Endothelial cell of umbilical vein (primary cell): Measurements from ENCODE around the gene SLC25A45. TPM values are rescaled to one million over a fixed set of nuclear protein-coding genes. Genes with fewer than 3 reads are reported as not detected.

Experiments used
- BruUV-seq: library from RNA; stranded (reverse); fragments of 400-500 nt; replicated peaks from 2 replicates; lab custom pipeline; 2021; lab: Mats Ljungman, UMichigan
- CTCF ChIA-PET: fragments of 300-600, 350-600 bp; sonication (Branson Sonifier 250); formaldehyde crosslinking; loops from one replicate; lab custom pipeline; 2021; ENCODE audit warnings: antibody characterized with exemption, inconsistent platforms; lab: Charles Lee
- POLR2A ChIA-PET: fragments of 300-600, 350-600 bp; sonication (Branson Sonifier 250); formaldehyde crosslinking; loops from one replicate; lab custom pipeline; 2021; ENCODE audit warnings: antibody characterized with exemption, inconsistent platforms; lab: Charles Lee
- DNase-seq: peaks from one replicate; pipeline ENCODE4 v3.0.0-alpha.2; 2011; ENCODE audit warnings: low read depth, low spot score
- FAIRE-seq: peaks from 2 replicates; lab custom pipeline; 2011; peaks lifted over from hg19 to GRCh38; lab: Jason Lieb, UNC
- H2AFZ ChIP-seq: 2 replicates; pipeline ENCODE4 v1.6.0; 2012; ENCODE audit warnings: low read depth, low read length, control low read depth, inconsistent platforms
- H3K27ac ChIP-seq: 2 replicates; pipeline ENCODE4 v1.5.1; 2011; ENCODE audit warnings: low read depth, mild to moderate bottlenecking, control low read depth, low read length, moderate library complexity; ENCODE audit not compliant: insufficient read depth
- H3K27me3 ChIP-seq, 2 experiments: 2 replicates each; pipeline versions ENCODE4 v1.6.0 to v1.6.1; 2011; ENCODE audit warnings: low read length in 2 of 2, mixed read lengths in 1 of 2; ENCODE audit not compliant: control insufficient read depth in 2 of 2, insufficient read depth in 2 of 2
- H3K36me3 ChIP-seq, 2 experiments: 2 replicates in 1 of 2; 3 replicates in 1 of 2; pipeline ENCODE4 v1.5.1; 2011; ENCODE audit warnings: low read length in 2 of 2, mild to moderate bottlenecking in 1 of 2, moderate library complexity in 1 of 2; ENCODE audit not compliant: control insufficient read depth in 2 of 2, insufficient read depth in 2 of 2; ENCODE audit errors: extremely low read depth in 1 of 2
- H3K4me1 ChIP-seq: 3 replicates; pipeline ENCODE4 v1.5.1; 2011; ENCODE audit warnings: mild to moderate bottlenecking, low read length; ENCODE audit not compliant: control insufficient read depth, insufficient read depth; ENCODE audit errors: extremely low read depth
- H3K4me2 ChIP-seq: 2 replicates; pipeline ENCODE4 v1.6.1; 2011; ENCODE audit warnings: low read length, control low read depth, mixed read lengths; ENCODE audit not compliant: insufficient read depth
- H3K4me3 ChIP-seq, 3 experiments: fragments of 200-600 bp in 1 of 3; sonication (generic), shearing (Covaris generic) in 1 of 3; replicated peaks in 1 of 3; 2 replicates each; pipeline ENCODE4 v1.5.1; 2011 to 2016; ENCODE audit warnings: control low read depth in 3 of 3, low read length in 3 of 3, mild to moderate bottlenecking in 2 of 3, inconsistent platforms in 1 of 3, low read depth in 1 of 3, moderate library complexity in 1 of 3; ENCODE audit not compliant: insufficient read depth in 1 of 3
- H3K79me2 ChIP-seq: 2 replicates; pipeline ENCODE4 v1.6.0; 2012; ENCODE audit warnings: low read length, inconsistent platforms; ENCODE audit not compliant: control insufficient read depth, insufficient read depth
- H3K9ac ChIP-seq: replicated peaks from 2 replicates; pipeline ENCODE3; 2011; ENCODE audit warnings: low read length, control low read depth; ENCODE audit not compliant: insufficient read depth; ENCODE audit errors: extremely low read depth
- H3K9me1 ChIP-seq: replicated peaks from 3 replicates; pipeline ENCODE4 v1.6.0; 2011; ENCODE audit warnings: mild to moderate bottlenecking, low read length; ENCODE audit not compliant: control insufficient read depth, insufficient read depth; ENCODE audit errors: extremely low read depth
- H3K9me3 ChIP-seq: replicated peaks from 2 replicates; pipeline ENCODE4 v1.5.1; 2012; ENCODE audit warnings: low read length, inconsistent platforms; ENCODE audit not compliant: control insufficient read depth, insufficient read depth
- H4K20me1 ChIP-seq: replicated peaks from 2 replicates; pipeline ENCODE3; 2011; ENCODE audit warnings: mild to moderate bottlenecking, low read length; ENCODE audit not compliant: control insufficient read depth, insufficient read depth; ENCODE audit errors: extremely low read depth
- FOS ChIP-seq: IDR thresholded peaks from 2 replicates; pipeline ENCODE4 v1.6.1; 2011; ENCODE audit warnings: mild to moderate bottlenecking, low read length, moderate library complexity, borderline replicate concordance; ENCODE audit not compliant: insufficient read depth
- GATA2 ChIP-seq: IDR thresholded peaks from 2 replicates; pipeline ENCODE4 v1.7.0; 2011; ENCODE audit warnings: low read depth, mild to moderate bottlenecking, moderate library complexity, mixed read lengths, low read length; ENCODE audit not compliant: insufficient read length, insufficient read depth
- JUN ChIP-seq: IDR thresholded peaks from 2 replicates; pipeline ENCODE4 v1.6.1; 2011; ENCODE audit warnings: borderline replicate concordance, low read depth; ENCODE audit not compliant: insufficient read length, insufficient read depth
- POLR2A ChIP-seq: IDR thresholded peaks from 2 replicates; pipeline ENCODE4 v1.6.1; 2012; ENCODE audit warnings: low read depth, mild to moderate bottlenecking, control low read depth, low read length
- dilution Hi-C: fragments of 300-500 bp; cut with MboI; formaldehyde crosslinking; loops from one replicate; pipeline ENCODE4 v1.15.0; 2019; ENCODE audit warnings: low sequenced_read_pairs; ENCODE audit not compliant: extremely low pct_ligation_motif_present
- intact Hi-C: fragments of 100-400 bp; cut with micrococcal nuclease; formaldehyde crosslinking; loops from one replicate; pipeline ENCODE4 v1.10.0; 2022
- polyA plus RNA-seq, 4 experiments: library from polyadenylated mRNA; depleted of rRNA in 3 of 4; stranded (reverse) in 3 of 4; unstranded in 1 of 4; fragments of >200 nt; gene quantifications; 2 replicates each; pipeline versions ENCODE4 v1.2.1 to v1.2.3, GENCODE V29; 2011 to 2012; ENCODE audit warnings: missing spikeins in 1 of 4
- total RNA-seq: library from RNA; stranded (reverse); gene quantifications from 2 replicates; pipeline ENCODE4 v1.2.3, GENCODE V29; 2021
- TF ChIP-seq, protein P1 (sequence below): IDR thresholded peaks from 2 replicates; pipeline ENCODE4 v1.6.1; 2011; ENCODE audit not compliant: insufficient read depth, insufficient read length

SLC25A45 gene
- total and polyA plus RNA-seq, 2 donors (not counting 3 experiments of a cell fraction or from before 2014, with no cell fraction given) = 1.2 to 3.1 TPM

DNA sequence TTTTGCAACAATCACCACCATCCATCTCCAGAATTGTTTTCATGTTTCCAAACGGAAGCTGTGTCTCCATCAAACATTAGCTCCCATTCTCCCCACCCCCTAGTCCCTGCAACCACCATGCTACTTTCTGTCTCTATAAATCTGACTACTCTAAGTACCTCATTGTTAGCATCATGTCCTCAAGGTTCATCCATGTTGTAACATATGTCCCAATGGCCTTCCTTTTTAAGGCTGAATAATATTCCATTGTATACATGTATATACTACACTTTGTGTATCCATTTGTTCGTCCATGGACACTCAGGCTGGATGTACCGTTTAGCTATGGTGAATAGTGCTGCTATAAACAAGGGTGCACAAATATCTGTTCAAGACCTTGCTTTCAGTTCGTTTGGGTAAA lies 57.0 kb downstream of the SLC25A45 start:
- TF ChIP-seq, protein P1, sequence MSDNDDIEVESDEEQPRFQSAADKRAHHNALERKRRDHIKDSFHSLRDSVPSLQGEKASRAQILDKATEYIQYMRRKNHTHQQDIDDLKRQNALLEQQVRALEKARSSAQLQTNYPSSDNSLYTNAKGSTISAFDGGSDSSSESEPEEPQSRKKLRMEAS = no peak
- peak; percentile 67 for TF ChIP-seq POLR2A
- no peak for TF ChIP-seq FOS
- TF ChIP-seq JUN = no peak
- TF ChIP-seq GATA2 = no peak

More for the DNA sequence above, 57.0 kb downstream of the SLC25A45 start:
- intact Hi-C loops = no loop called here
- Histone ChIP-seq H3K4me3 (no peak overlapping the region), H4K20me1 (no peaks in the 10 kb centered on the region), H3K9me3 (no peaks in the 10 kb centered on the region), H3K79me2 (peaks cover 26% of the 10 kb centered on the region), H2AFZ (no peak overlapping the region), H3K27ac (no peak overlapping the region), H3K9ac (no peak overlapping the region), H3K27me3 (no peaks in the 10 kb centered on the region), H3K4me2 (no peak overlapping the region), H3K4me1 (peaks cover 9% of the 10 kb centered on the region), H3K36me3 (peaks cover 20 to 23% of the 10 kb centered on the region in 2 experiments), H3K9me1 (no peaks in the 10 kb centered on the region)
- ChIA-PET POLR2A (interaction anchor here (1.2 kb wide), 1 partner anchor 9 kb away, joined by 3 read pairs; no protein-coding TSS in a partner anchor), CTCF (interaction anchor here (0.9 to 11.0 kb wide), 3 partner anchors 9 to 51 kb away, joined by 3 to 473 read pairs (median 3); no protein-coding TSS in a partner anchor)
- DNase-seq = no peak
- BruUV-seq = no TSS peak
- dilution Hi-C loops = no loop called here
- no peak for FAIRE-seq

Other genes starting within 250 kb of the SLC25A45 start
- 34.5 and 36.0 TPM in 2 replicates for gene SYVN1, start 248.1 kb downstream of the SLC25A45 start, total RNA-seq
- 39.1 and 45.1 TPM in 2 replicates for gene SYVN1, start 248.1 kb downstream of the SLC25A45 start, polyA plus RNA-seq
- gene SPDYC, start 212.4 kb downstream of the SLC25A45 start, total RNA-seq = not detected in 2 replicates
- not detected in 2 replicates for gene SPDYC, start 212.4 kb downstream of the SLC25A45 start, polyA plus RNA-seq
- 201 and 217 TPM in 2 replicates for gene CAPN1, start 200.7 kb downstream of the SLC25A45 start, total RNA-seq
- 218 and 293 TPM in 2 replicates for gene CAPN1, start 200.7 kb downstream of the SLC25A45 start, polyA plus RNA-seq
- 24.0 and 25.4 TPM in 2 replicates for gene POLA2, start 120.7 kb downstream of the SLC25A45 start, total RNA-seq
- gene POLA2, start 120.7 kb downstream of the SLC25A45 start, polyA plus RNA-seq = 30.0 and 36.2 TPM in 2 replicates
- gene CDC42EP2, start 67.8 kb downstream of the SLC25A45 start, total RNA-seq = 23.4 and 23.9 TPM in 2 replicates
- 26.4 and 33.3 TPM in 2 replicates for gene CDC42EP2, start 67.8 kb downstream of the SLC25A45 start, polyA plus RNA-seq
- 48.9 and 58.7 TPM in 2 replicates for gene DPF2, start 48.8 kb downstream of the SLC25A45 start, total RNA-seq
- 62.2 and 73.3 TPM in 2 replicates for gene DPF2, start 48.8 kb downstream of the SLC25A45 start, polyA plus RNA-seq
- 0.27 TPM in 1 of 2 replicates, not detected in the other for gene TIGD3, start 27.9 kb downstream of the SLC25A45 start, total RNA-seq
- 0.18 TPM in 2 replicates for gene TIGD3, start 27.9 kb downstream of the SLC25A45 start, polyA plus RNA-seq
- 53.9 and 57.7 TPM in 2 replicates for gene FRMD8, start 4.0 kb upstream of the SLC25A45 start, total RNA-seq
- gene FRMD8, start 4.0 kb upstream of the SLC25A45 start, polyA plus RNA-seq = 36.4 and 45.3 TPM in 2 replicates
- 957 and 1,053 TPM in 2 replicates for gene NEAT1, start 40.2 kb upstream of the SLC25A45 start, total RNA-seq
- 34.4 and 43.3 TPM in 2 replicates for gene NEAT1, start 40.2 kb upstream of the SLC25A45 start, polyA plus RNA-seq
- gene MALAT1, start 116.4 kb upstream of the SLC25A45 start, total RNA-seq = 7,529 and 7,700 TPM in 2 replicates
- 394 and 491 TPM in 2 replicates for gene MALAT1, start 116.4 kb upstream of the SLC25A45 start, polyA plus RNA-seq
- 88.2 and 88.7 TPM in 2 replicates for gene SCYL1, start 142.4 kb upstream of the SLC25A45 start, total RNA-seq
- gene SCYL1, start 142.4 kb upstream of the SLC25A45 start, polyA plus RNA-seq = 126 and 153 TPM in 2 replicates
- gene LTBP3, start 175.7 kb upstream of the SLC25A45 start, total RNA-seq = 120 and 121 TPM in 2 replicates
- 209 and 225 TPM in 2 replicates for gene LTBP3, start 175.7 kb upstream of the SLC25A45 start, polyA plus RNA-seq
- gene ZNRD2, start 187.8 kb upstream of the SLC25A45 start, total RNA-seq = 40.8 and 46.9 TPM in 2 replicates
- gene ZNRD2, start 187.8 kb upstream of the SLC25A45 start, polyA plus RNA-seq = 96.2 and 96.7 TPM in 2 replicates
- 63.1 and 63.8 TPM in 2 replicates for gene FAM89B, start 189.9 kb upstream of the SLC25A45 start, total RNA-seq
- gene FAM89B, start 189.9 kb upstream of the SLC25A45 start, polyA plus RNA-seq = 153 and 193 TPM in 2 replicates
- gene EHBP1L1, start 193.4 kb upstream of the SLC25A45 start, total RNA-seq = 18.8 and 19.7 TPM in 2 replicates
- 12.7 and 18.5 TPM in 2 replicates for gene EHBP1L1, start 193.4 kb upstream of the SLC25A45 start, polyA plus RNA-seq
- 0.60 and 1.3 TPM in 2 replicates for gene KCNK7, start 213.2 kb upstream of the SLC25A45 start, total RNA-seq
- 0.17 and 0.19 TPM in 2 replicates for gene KCNK7, start 213.2 kb upstream of the SLC25A45 start, polyA plus RNA-seq
- 160 and 182 TPM in 2 replicates for gene MAP3K11, start 231.6 kb upstream of the SLC25A45 start, total RNA-seq
- gene MAP3K11, start 231.6 kb upstream of the SLC25A45 start, polyA plus RNA-seq = 131 and 148 TPM in 2 replicates
- 53.8 and 53.9 TPM in 2 replicates for gene PCNX3, start 233.1 kb upstream of the SLC25A45 start, total RNA-seq
- 42.6 and 53.5 TPM in 2 replicates for gene PCNX3, start 233.1 kb upstream of the SLC25A45 start, polyA plus RNA-seq